Kidney tubule cell (primary cell): Measurements from ENCODE around the gene TAF8.
"Not testable (repeated sequence)": the region's sequence is repeated elsewhere in the genome, so short reads cannot be mapped to it uniquely, and the experiment has no call there.

Experiments
- DNase-seq: peaks from one replicate; pipeline ENCODE4 v3.0.0-alpha.2; 2018; ENCODE audit warnings: low spot score

TAF8 gene, protein sequence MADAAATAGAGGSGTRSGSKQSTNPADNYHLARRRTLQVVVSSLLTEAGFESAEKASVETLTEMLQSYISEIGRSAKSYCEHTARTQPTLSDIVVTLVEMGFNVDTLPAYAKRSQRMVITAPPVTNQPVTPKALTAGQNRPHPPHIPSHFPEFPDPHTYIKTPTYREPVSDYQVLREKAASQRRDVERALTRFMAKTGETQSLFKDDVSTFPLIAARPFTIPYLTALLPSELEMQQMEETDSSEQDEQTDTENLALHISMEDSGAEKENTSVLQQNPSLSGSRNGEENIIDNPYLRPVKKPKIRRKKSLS

DNA sequence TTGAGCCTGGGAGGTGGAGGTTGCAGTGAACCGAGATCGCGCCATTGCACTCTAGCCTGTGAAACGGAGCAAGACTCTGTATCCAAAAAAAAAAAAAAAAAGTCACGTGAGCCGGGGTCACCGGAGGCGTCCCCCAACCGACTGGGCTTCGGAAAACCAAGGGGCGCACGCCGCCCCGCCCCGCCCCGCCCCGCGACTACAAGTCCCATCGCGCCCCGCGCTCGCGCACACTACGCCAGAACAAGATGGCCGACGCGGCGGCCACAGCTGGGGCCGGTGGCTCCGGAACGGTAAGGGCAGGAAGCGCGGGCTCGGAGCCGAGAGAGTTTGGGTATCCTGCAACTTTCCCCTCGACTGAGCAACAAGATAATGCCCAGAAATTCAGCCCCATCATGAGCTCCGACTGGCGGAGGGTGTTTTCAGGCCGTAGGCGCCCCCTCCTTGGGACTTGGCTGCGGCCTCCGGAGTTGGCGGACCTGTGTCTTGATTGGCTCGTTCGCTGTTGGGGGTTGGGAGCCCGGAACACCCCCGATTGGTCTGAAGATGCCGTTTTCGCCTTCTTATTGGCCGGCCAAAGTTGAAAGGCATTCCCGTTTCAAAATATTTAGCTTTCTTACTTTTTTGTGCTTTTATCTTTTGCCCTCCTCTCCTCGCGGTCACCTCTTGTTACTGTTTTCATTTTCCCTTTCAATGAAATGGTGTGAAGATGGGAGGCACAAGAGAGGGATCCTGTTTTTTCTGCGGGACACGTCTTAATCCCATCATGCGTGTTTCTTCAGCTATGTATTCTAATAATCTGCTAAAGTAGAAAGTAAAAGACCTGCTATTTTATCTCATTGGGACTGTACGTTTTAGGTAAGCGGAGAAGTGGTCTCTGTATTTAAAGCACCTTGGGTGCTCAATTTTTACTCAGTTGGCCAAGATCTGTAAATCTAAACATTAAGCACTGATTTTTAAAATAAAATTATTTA is at the start of gene TAF8:
Gene TAF8 (plus strand): TSS at position 228 of the 971 bp plus-strand sequence. CDS start 18 bp downstream, at position 246.
- DNase-seq, result peak; percentile 92

DNA sequence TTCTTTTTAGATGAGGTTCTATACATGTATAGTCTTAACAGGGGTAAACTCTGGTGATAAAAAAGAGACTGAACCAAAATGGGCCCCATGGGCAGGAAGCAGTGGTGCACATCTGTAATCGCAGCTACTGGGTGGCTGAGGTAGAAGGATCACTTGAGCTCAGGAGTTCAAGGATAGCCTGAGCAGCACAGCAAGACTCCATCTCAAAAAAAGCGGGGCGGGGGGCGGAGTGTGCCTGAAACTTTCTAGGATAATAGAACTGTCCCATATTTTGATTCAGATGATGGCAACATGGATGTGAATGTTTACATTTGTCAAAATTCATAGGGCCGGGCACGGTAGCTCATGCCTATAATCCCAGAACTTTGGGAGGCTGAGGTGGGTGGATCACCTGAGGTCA is 48.8 kb upstream of the TAF8 start:
- no peak for DNase-seq

DNA sequence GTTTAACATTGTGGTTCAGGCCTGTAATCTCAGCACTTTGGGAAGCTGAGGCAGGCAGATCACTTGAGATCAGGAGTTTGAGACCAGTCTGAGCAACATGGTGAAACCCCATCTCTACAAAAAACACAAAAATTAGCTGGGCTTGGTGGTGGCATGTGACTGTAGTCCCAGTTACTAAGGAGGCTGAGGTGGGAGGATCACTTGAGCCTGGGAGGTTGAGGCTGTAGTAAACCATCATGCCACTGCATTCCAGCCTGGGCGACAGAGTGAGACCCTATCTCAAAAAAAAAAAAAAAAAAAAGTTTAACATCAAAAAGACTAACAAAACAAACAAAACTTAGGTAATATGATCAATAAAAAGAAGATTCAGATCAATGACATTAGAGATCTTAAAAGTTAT is 46.7 kb upstream of the TAF8 start:
- DNase-seq, result not testable (repeated sequence)

DNA sequence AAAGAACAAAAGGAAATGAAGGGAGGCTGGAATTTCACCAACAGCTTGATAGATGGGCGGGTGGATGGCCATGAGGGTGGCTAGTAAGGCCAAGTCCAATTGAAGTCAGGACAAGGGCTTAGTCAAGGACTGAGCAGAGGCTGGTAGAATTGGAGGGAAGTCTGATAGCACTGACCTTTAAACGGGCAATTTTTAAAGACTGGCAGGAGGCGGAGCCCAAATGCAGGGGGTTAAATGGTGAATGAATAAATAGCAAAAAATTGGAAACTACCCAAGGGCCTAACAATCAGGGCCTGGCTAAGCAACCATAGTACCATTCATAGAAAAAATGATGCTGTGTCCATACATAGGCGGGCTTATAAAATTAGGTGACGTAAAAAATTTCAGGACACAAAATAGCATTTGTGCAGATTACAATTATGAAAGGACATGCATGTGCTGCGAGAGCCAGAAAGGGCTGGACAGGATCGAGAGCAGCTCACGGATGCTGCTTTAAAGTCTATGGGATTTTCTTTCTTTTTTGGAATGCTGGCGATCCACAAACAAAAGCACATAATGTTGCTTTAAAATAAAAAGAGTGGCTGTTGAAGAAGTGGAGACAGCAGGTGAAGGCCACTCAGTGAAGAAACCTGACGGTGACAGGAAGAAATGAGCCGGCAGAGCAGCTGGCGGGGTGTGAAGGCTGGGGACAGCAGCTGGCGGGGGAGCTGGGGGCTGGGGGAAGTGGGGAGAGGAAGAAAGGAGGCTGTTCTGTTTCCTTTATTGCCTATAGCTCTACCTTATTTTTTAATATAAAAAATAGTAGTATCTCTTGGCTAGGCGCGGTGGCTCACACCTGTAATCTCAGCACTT is 42.8 kb upstream of the TAF8 start:
- no peak for DNase-seq

DNA sequence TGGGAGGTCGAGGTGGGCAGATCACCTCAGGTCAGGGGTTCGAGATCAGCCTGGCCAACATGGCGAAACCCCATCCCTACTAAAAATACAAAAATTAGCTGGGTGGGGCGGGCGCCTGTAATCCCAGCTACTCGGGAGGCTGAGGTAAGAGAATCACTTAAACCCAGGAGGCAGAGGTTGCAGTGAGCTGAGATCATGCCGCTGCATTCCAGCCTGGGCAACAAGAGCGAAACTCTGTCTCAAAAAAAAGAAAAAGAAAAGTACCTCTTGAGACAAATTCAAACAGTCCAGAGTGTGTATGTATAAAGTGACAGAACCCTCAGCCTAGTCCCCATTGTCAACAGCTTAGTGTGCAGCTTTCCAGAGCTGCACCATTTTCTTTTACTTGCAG is 42.2 kb upstream of the TAF8 start:
- DNase-seq, result not testable (repeated sequence)

DNA sequence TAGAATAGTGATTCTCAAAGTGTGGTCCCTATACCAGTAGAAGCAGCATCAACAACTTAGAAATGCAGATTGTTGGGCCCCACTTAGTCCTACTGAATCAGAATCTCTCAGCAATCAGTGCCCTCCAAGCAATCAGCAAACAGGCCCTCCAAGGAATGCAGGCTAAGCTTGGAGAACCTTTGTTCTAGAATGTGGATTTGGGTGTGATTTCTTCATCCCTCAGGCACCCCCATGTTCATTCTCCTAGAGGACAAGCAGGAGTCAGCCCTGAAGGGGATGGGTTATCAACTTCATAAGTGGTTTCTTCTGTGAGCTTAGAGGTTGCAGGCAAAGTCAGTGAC is 40.5 kb upstream of the TAF8 start:
- no peak for DNase-seq

DNA sequence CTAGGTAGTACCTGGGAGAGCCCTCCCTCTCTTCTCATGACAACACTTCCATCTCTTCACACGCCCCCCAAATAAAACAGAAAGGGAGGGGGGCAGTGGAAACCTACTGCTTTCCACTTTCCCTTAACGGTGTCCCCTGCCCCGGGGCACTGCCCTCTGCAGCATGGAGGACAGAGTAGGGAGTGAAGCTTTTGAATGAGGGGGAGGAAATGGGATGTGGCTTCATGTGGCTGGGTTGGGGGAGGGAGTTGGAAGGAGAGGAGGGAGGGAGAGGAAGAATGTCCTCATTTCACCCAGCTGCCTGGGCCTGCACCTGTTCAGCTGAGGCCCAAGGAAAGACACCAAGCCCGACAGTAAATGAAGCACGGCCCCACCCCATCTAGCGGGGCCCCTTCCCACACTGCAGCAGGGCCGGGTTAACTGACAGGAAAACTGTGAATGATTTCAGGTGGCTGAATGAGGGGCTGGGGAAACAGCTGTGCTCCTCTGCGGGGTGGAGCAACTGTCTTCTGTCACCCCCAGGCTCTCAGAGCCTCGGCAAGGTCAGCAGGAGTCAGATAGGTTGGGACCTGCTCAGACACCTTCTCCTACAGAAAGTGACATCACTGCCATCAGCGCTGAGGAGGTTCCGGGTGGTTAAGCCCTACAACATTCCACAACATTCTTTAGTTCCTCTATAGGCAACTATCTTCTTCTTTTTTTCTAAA is 40.0 kb upstream of the TAF8 start:
- peak; percentile 14 for DNase-seq

DNA sequence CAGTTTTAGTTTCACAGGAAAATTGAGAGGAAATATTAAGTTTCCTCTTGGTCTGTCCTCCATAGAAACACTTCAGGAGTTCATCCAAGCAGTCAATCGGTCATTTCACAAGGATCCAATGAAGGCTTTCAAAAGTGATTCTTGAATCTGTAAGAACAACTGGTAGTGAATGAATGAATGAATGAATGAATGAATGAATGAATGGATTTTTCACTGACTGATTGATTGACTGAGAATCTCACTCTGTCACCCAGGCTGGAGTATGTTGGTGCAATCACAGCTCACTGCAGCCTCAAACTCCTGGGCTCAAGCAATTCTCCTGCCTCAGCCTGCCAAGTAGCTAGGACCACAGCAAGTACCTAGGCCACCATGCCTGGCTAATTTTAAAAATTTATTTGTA is 39.4 kb upstream of the TAF8 start:
- DNase-seq, result no peak

DNA sequence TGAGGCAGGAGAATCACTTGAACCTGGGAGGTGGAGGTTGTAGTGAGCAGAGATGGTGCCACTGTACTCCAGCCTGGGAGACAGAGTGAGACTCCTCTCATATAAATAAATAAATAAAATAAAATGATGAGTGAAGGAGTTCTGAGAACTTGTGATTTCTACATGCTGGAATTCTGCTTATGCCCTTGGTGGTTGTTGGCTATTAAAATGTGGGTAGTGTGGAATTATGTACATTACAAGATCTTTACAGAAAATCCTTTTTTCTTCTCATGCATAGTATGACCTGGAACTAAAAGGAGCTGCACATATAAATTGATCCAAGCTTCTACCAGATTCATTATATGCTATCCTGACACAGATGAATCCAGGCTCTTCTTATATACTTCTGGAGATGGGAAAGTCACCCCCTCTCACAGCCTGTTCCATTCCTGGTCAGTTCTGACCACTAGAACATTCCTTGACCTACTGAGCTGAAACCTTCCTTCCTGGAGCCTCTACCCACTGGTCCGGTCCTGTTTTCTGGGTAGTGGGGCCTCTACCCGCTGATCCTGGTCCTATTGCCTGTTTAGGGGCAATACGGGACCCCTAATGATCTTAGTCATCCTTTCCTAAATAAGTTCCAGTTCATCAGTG is 37.7 kb upstream of the TAF8 start:
- peak; percentile 53 for DNase-seq

DNA sequence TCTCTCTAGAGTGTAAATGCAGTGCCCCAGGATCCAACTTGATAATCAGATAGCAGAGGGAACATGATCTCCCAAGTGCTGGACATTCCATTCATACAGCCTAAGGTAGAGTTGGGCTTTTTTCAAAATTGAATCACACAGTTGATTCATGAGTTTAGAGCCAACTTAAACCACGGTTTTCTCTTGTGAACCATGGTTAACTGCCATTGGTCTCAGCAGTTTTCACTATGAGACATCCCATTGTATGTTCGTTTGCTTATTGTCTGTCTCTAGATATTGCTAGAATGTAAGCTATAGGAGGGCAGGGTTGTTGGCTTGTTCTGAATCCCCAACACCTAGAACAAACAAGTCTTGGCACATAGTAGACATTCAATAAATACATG is 37.2 kb upstream of the TAF8 start:
- peak; percentile 52 for DNase-seq

DNA sequence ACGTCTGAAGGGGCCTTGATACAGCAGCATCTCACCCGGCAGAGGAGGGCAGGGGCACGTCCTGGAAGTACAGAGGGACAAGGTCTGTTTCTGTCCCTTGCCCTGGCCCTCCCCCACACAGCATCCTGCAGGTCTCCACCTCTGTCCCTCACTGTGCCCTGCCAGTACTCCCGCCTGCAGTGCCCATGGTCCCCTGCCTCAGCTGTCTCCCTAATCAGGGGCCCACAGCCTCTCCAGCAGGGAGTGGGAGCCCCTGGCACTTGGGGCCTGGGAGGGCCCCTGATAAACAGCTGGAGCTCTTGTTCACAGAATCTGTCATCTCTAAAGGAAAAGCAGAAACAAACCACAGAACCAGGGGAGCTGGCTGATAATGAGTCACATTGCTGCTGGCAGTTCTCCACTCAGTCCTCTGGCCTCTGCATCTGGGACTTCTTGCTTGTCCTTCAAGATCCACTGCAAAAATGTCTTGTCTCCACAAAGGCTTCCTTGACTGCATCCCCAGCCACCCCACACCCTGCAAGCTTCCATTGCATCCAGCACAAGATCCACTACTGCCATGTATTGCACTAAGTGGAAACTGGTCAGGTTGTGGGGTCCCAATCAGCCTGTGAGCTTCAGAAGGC is 33.2 kb upstream of the TAF8 start:
- peak; percentile 56 for DNase-seq

DNA sequence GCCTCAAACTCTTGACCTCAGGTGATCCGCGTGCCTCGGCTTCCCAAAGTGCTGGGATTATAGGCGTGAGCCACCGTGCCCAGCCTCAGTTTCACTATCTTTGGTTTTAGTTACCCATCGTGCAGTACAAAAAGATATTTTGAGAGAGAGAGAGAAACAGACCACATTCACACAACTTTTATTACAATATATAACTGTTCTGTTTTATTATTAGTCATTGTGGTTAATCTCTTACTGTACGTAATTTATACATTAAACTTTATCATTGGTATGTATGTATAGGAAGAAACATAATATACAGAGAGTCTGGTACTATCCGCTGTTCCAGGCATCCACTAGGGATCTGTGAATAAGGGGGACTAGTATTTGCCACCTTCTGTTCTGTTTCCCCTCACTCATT is 29.4 kb upstream of the TAF8 start:
- no peak for DNase-seq

DNA sequence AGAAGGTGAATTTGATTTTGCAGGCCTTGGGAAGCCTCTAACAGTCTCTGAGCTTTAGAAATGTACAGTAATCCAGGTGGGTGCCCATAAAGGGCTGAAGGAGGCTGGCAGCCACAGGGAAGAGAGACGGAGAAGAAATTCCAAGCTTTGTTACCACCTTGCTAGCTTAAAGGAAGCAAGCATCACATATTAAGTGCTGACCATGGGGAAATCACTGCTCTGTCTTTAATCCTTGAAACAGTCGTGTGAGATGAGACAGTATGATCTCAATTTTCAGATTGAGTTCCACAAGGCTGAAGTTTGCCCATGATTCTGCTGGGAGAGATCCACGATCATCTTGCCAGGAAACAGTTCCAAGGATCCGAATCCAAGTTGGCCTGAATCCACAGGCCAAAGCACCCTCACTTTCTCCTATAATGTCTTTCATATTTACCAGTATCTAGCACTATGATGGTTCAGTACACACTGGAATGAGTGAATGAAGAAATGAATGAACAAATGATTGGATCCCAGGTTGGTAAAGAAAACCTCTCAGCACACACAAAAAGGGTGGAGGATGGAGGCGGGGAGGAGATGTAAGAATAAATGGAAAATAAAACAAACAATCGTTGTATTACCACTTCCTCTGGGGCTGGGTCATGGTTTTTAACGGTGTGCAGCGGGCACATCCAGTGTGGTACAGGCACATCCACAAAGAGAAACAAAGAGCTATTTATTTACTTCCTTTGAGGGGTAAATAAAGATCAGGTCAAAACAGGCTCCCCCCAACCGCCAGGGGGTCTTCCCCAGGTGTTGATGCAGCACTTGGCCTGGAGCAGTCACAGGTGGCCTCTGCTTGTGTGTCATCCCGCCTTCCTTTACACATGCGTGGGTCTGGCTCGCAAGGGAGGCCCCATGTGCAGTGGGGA is 28.2 kb upstream of the TAF8 start:
- no peak for DNase-seq

DNA sequence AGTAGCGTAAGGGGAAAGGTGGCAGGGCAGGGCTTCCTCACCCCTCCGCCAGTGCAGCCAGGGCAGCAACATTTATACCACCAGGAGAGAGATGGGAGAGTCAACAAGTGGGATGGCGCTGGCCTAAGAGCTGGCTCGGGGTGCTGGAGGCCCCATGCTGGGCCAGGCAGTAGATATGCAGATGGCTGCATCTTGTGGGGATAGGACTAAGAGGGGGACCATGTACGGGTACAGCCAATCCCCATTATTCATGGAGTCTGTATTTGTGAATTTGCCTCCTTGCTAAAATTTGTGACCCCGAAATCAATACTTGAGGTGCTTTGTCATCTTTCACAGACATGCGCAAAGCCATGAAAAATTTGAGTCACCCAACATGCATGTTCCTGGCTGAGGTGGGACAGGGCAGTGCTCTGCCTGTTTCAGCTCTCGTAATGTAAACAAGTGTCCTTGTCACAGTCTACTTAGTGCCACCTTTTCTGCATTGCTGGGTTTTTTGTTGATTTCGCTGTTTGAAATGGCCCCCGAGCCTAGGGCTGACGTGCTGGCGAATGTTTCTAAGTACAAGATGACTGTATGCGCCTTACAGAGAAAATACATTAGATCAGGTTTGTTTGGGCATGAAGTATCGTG is 27.5 kb upstream of the TAF8 start:
- no peak for DNase-seq

DNA sequence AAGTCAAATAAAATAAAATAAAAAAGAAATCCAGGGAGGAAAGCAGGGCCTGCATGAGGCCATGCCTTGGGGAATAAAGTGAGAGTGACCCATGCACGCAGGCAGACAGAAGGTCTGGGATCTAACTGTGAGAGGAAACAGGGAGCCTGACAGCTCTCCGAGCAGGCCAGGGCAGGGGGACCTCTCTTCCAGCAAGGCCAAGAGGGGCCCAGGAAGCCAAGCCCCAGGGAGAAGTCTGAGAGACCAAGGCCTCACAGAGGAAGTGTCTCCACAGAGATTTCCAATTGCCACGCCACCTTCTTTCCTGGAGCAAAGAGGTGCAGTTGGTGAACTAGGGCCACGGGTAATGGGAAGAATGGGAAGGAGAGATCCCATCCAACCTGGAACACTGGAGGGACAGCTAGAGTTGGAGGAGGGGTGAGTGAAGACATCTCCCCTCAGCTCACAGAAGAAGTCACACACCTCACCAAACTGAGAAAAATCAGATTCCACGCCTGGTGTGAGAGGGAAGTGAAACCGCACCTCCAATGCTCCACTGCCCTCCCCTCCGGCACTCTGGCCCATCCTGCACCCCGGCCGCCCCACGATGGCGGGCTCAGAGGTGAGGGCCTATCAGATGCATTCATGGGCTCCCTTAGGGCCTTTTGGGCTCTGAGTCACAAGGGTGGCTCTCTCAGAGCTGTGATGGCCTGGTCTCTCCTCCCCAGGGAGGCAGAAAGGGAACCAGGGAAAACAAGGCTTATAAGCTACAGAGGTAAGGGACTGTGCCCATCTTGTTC is 25.1 kb upstream of the TAF8 start:
- DNase-seq, result no peak

DNA sequence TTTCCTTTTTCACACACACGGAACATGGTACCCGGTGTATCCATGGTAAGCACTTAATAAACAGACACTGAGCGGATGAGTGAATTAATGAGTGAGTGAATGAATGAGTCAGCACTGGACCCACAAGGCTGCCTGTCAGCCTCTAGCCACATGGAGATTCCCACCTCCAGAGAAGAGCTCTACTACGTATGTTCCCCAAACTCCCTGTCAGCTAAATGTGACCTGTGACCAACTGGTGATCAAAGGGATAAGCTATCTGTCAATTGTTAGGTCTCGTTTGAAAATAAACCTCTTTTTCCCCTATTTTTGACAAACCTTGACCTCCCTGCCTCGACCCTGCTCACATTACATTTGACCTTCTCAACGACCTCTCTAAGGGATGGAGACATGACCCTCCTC is 24.5 kb upstream of the TAF8 start:
- DNase-seq, result no peak

DNA sequence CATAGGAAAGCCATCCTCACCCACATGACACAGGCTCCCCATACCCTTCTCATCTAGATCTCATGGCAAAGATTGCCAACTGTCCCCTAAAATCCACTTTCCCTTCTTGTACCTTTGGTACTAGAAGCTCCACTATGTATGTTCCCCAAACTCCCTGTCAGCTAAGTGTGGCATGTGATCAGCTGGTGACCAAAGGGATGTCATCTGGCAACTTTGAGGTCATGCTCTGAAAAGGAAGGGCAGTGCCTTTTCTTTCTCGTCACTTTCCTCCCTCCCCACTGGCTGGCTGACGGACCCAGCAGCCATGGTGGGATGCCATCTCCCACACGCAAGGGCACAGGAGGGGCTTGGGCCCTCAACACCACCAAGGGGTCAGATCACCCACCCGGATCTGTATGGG is 23.8 kb upstream of the TAF8 start:
- no peak for DNase-seq

DNA sequence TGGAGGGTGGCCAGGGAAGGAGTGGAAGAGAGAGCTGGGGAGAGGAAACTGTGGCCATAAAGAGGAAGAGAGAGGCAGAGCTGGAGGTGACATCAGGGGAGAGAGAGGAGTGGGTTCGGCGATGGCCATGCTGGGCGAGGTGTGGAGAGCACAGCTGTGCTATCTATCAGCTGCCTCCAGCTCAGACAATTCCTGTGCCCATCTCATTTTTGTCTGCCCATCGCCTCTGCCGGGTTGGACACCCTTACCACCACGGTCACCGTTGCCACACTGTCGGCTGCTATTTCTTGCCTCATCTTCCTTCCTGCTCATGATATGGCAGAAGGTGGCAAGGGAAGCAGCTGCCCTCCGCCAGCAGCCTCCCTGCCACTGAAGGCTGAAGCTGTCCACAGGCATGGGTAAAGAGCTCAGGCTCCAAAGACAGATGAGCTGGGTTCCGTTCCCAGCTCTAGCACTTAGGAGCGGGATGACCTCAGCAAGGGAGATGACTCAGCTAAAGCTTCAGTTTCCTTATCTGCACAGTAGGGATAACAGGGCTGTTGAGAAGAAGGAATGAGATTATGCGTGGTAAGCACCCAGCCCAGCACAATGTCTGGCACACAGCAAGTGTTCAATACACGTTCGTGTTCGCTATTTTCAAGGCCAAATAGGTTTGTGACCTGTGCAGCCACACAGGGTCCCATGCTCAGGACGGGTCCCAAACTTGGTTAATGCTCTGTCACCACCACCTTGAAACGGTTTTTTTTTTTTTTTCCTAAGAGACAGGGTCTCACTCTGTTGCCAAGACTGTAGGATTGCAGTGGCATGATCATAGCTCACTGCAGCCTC is 21.9 kb upstream of the TAF8 start:
- DNase-seq, result no peak
